ENCODE data around the gene CACNA1F.
"Not testable (repeated sequence)": the region's sequence is repeated elsewhere in the genome, so short reads cannot be mapped to it uniquely, and the experiment has no call there.

CACNA1F gene

DNA sequence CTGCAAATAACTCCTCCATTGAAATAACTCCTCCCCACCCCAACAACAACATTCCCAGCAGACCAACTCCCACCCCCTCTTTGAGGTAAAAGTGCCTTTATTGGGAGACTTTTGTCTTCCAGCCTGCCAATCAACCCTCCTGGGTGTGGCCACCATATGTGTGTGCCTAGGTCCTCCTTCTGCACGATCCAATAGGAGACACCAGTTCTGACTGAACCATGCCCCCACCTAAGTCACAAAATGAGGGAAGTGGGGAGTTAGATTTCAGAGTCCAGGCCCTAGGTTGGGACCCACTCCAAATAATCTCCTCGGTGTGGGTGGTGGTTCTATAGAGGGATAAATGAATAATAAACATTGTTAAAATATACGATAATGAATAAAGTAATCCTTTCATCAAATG lies 58.4 kb downstream of the CACNA1F start:
- DNase-seq (ENCODE audit: low read depth) = peak; percentile 7

DNA sequence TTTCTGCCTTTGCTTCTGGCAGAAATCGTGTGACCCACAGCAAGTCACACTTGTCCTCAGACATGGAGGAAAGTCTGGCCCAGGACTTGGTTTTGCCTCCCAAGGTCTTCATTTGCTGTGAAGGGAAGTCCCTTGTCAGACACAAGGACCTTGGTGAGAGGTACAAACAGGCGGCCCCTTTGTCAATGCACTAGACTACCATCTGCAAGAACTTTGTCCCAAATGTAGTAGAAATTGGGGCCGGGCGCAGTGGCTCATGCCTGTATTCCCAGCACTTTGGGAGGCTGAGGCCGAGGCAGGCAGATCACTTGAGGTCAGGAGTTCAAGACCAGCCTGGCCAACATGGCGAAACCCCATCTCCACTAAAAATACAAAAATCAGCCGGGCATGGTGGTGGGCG lies 59.6 kb downstream of the CACNA1F start:
- DNase-seq (ENCODE audit: low read depth) = not testable (repeated sequence)

DNA sequence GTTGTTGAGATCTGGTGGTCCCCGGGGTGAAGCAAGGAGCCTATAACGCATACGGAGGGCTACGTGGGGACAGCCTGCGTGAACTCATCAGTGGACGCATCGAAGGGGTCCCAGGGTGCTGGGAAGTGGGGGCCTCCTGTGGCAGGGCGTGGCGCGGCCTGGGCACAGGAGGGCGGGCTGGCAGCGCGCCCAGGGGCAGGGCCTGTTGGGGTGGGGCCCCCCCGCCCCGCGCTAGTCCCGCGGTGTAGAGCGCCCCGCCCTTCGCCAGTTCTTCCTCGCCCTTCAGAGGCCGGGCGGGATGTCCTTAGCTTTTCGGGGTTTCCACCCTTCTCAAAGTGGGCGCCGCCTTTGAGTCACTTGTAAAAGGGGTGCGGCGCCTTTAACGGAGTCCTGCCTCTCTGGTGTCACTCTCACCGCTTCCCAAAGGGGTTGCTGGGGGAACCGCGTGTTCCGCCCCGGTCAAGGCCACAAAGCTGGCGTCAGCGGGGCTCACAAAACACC lies 60.8 kb downstream of the CACNA1F start:
- DNase-seq (ENCODE audit: low read depth) = peak; percentile 63

DNA sequence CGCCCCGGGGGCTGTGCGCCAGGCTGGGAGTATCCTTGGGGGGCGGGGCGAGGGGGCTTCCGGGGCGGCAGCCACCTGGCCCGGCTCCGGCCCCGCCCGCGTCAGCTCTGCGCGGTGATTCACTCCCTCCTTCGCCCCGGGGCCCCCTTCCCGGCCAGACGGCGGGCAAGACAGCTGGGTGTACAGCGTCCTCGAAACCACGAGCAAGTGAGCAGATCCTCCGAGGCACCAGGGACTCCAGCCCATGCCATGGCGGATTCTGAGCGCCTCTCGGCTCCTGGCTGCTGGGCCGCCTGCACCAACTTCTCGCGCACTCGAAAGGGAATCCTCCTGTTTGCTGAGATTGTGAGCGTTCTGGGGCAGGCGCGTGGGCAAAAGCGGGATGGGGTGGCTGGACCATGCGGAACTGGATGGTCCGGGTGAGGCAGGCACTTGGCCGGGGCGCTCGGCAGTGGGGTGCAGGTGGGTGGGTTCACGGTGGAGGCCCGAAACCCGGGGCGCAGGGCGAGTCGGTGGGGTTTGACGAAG lies 61.3 kb downstream of the CACNA1F start, which contains the start of gene PLP2:
Gene PLP2 (plus strand): TSS at position 147 of the 528 bp plus-strand sequence. CDS start 103 bp downstream, at position 250.
- peak; percentile 65 for DNase-seq (ENCODE audit: low read depth)

DNA sequence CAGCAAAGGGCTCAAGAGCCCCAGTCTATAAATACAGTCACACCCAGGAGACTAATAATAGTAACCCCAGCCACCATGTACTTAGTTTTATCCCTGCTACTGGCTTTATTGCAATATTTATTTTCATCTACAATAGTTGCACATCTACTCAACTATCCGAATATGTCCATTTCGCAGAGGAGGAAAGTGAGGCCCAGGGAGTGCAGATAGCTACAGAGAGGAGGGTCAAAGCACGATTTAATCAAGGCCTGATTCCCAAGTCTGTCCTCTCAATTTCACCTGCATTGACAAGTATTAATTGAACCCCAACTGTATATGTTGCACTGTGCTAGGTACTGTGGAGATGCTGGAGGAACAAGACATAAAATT lies 65.4 kb downstream of the CACNA1F start:
- DNase-seq (ENCODE audit: low read depth) = no peak

DNA sequence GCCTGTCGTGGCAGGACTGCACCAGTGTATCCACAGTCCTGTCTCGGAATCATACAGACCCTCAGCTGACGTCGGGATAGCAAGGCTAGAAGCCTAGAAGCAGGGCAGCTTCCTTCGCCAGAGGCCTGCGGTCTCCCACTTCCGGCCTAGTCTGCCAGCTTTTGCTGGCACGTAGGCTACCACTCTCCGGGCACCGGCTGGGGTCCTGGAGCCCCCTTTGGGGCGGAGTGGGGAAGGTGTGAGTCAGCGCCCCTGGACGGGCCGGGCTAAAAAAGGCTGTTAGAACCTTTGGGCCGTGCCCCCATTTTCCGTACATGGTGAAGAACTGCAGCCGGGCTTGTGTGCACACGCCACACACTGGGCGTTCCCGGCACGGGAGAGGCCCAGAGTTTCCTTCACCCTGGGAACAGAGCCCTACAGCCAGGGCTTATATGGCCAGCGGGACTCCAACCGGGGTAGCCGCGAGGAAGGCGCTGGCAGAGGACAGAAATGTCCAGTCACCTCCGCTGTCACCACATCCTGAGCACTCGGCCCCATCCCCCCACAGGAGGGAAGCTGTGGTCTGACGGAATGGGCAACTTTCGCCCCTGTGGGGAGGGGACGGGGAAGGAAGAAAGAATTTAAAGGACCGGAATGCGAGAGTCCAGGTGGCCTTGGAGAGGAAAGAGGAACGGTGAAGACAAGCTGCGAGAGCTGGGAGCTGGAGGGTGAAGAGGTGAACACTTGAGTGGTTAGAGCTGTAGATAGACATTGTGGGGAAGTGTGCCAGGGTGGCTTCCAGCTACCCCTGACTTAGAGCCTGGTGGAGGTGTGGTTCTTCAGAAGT lies 66.0 kb downstream of the CACNA1F start:
- DNase-seq (ENCODE audit: low read depth) = peak; percentile 85

GRCh38 chrX:49165901-49166881 lies 66.9 kb downstream of the CACNA1F start:
- peak; percentile 63 for DNase-seq (ENCODE audit: low read depth)

- no peak for DNase-seq (ENCODE audit: low read depth)
These were observed 68.4 kb downstream of the CACNA1F start for GRCh38 chrX:49164589-49165360.

GRCh38 chrX:49163555-49164419 lies 69.4 kb downstream of the CACNA1F start:
- DNase-seq (ENCODE audit: low read depth) = peak; percentile 86

DNA sequence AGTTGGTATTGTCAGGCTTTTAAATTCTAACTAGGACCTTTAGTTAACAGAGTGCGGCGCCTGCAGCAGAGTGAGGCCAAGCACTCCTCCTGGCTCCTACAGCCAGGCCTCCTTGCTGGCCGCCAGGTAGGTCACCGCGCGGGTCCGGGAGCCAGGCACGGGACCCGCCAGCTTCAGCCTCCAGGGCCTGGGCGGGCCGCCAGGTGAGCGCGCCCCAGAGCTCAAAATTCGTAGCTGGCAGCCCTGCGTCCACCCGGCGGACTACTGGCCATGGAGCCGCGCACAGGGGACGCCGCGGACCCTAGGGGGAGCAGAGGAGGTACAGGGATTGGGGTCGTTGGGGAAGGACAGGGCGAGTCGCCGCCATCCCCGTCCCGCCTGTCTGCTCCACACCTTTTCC lies 70.5 kb downstream of the CACNA1F start, which contains the start of gene MAGIX:
Gene MAGIX (plus strand): TSS at position 139 of the 400 bp plus-strand sequence. CDS start 132 bp downstream, at position 271.
- DNase-seq (ENCODE audit: low read depth) = no peak

- no peak for DNase-seq (ENCODE audit: low read depth)
These were observed 71.5 kb downstream of the CACNA1F start for GRCh38 chrX:49161632-49162031.

DNA sequence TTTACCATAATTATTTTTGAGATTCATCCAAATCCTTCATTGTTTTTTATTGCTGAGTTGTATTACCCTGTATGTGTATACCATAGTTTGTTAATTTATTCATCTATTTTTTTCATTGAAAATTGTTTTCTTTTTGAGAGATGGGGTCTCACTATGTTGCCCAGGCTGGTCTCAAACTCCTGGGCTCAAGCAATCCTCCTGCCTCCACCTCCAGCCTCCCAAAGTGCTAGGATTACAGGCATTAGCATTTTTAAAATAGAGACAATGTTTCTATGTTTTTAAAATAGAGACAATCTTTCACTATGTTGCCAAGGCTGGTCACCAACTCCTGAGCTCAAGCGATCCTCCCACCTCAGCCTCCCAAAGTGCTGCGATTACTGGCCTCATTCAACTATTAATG lies 72.2 kb downstream of the CACNA1F start:
- no peak for DNase-seq (ENCODE audit: low read depth)

GRCh38 chrX:49157194-49157593 lies 75.9 kb downstream of the CACNA1F start:
- no peak for DNase-seq (ENCODE audit: low read depth)

DNA sequence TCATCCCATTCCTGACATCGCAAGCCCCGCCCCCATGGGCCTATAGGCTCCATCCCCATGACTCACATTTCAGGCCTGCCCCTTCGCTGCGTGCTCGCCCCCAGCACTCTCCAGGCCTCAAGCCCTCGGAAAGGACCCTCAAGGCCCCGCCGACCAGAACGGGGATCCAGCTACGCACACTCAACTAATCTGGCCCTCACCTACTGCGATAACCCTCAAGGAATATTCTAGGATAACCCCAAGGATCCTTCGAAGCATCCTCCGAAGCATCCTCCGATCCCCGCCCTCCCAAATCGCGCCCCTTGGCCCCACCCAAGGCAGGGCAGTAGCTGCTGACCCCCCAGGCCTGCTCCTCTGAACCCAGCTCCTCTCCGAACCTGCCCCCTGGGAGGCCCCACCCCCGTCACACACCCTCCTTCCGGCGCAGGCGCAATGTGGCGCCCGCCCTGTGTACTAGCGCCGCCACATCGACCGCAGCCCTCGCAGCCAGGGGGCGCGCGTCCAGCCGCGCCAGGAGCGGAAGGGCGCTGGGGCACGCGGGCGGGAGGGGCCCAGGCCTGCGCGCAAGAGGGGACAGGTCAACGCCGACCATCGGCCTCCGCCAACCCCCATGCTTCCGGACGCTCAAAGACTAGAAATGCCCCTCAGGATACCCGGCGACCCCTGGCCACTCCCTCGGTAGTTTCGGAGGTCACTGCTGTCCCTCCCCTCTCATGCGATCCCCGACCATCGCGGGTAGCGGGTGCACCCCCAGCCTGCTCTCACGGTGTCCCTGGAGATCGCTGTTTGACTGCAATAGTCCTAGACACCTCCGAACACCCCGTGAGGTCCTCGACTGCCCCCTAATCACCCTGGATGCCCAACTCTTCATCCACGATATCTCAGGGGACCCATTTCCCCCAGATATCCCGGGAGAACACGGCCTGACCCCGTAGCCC lies 77.0 kb downstream of the CACNA1F start:
- DNase-seq (ENCODE audit: low read depth) = peak; percentile 92

DNA sequence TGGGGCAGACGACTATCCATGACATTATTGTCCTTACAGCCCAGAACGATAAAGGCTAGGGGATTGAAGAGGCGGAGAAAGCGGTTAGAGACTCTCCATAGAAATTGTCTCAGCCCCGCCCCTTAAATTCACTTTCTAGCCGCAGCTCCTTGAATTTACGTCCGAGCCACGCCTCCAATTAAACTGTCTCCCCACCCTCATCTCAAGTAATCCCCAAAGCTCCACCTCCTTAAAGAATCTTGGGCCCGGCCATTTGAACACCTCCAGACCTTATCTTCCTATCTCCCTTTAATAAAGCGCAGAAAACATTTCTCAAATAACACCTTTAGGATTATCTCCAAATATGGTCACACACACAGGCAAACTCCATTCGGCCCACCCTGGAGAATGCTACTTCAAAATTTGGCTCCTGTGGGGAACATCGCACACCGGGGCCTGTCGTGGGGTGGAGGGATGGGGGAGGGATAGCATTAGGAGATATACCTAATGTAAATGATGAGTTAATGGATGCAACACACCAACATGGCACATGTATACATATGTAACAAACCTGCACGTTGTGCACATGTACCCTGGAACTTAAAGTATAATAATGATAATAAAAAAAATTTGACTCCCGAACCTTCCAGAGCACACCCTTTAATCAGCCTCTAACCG lies 77.8 kb downstream of the CACNA1F start:
- peak; percentile 77 for DNase-seq (ENCODE audit: low read depth)
